K562 (cell line): Measurements from ENCODE around the gene VARS1. TPM values are rescaled to one million over a fixed set of nuclear protein-coding genes. Genes with fewer than 3 reads are reported as not detected.

Experiments
- ASH1L ChIP-seq: fragments of 450-650 bp; IDR thresholded peaks from 2 replicates; pipeline ENCODE4 v1.6.1; 2018; ENCODE audit warnings: borderline replicate concordance, mild to moderate bottlenecking, low read depth; ENCODE audit not compliant: partially characterized antibody
- FOXP4 ChIP-seq: sonication (generic); formaldehyde crosslinking; IDR thresholded peaks from 2 replicates; pipeline ENCODE4 v1.8.0; 2022; ENCODE audit warnings: mild to moderate bottlenecking, missing genetic modification reagents, borderline replicate concordance
- MED1 ChIP-seq: sonication (generic); formaldehyde crosslinking; IDR thresholded peaks from 2 replicates; pipeline ENCODE4 v1.8.1; 2023; ENCODE audit warnings: missing genetic modification reagents, borderline replicate concordance
- STAG1 ChIP-seq: sonication (generic); formaldehyde crosslinking; IDR thresholded peaks from 2 replicates; pipeline ENCODE4 v1.5.0; 2020; ENCODE audit warnings: missing genetic modification reagents, borderline replicate concordance
- ZNF436 ChIP-seq: fragments of 250-450, 450-650 bp; sonication (Bioruptor Pico); formaldehyde crosslinking; IDR thresholded peaks from 2 replicates; pipeline ENCODE4 v1.7.0; 2020; ENCODE audit warnings: mild to moderate bottlenecking
- polyA plus RNA-seq, 8 experiments: library from polyadenylated mRNA; depleted of rRNA in 4 of 8; stranded (reverse) in 5 of 8; unstranded in 3 of 8; fragments of >200 nt; fragmentation: Nextera tagmentation in 2 of 8; fragmentation: Illumina TruSeq in 1 of 8; extraction: Ambion mirVana in 2 of 8; extraction: Trizol in 1 of 8; gene quantifications; 2 replicates each; pipeline versions ENCODE4 v1.2.1 to v1.2.3, GENCODE V29; 2011 to 2014; ENCODE audit warnings: inconsistent platforms in 1 of 8, missing spikeins in 1 of 8
- total RNA-seq, 7 experiments: library from RNA; depleted of rRNA in 6 of 7; stranded (reverse); fragments of >200 nt in 6 of 7; fragmentation: Illumina TruSeq in 2 of 7; extraction: Trizol in 2 of 7; gene quantifications; 2 replicates each; pipeline versions ENCODE4 v1.2.1 to v1.2.3, GENCODE V29; 2011 to 2021; ENCODE audit warnings: low replicate concordance in 1 of 7
- TF ChIP-seq, protein P1 (sequence below): fragments of 250-450 bp; sonication (Bioruptor Pico); IDR thresholded peaks from 2 replicates; pipeline ENCODE4 v1.4.0; 2020
- TF ChIP-seq, protein P2 (sequence below): fragments of 250-450 bp; sonication (Bioruptor Pico); IDR thresholded peaks from 2 replicates; pipeline ENCODE4 v1.9.0; 2021; ENCODE audit warnings: mild to moderate bottlenecking
- TF ChIP-seq, protein P3 (sequence below): fragments of 450-650 bp; IDR thresholded peaks from 2 replicates; pipeline ENCODE4 v1.6.1; 2014; ENCODE audit warnings: low read depth, mild to moderate bottlenecking, moderate library complexity, borderline replicate concordance
- TF ChIP-seq, protein P4 (sequence below): IDR thresholded peaks from 3 replicates; pipeline ENCODE4 v1.6.1; 2011; ENCODE audit warnings: borderline replicate concordance, mild to moderate bottlenecking; ENCODE audit not compliant: insufficient read length, insufficient read depth
- TF ChIP-seq, protein P5 (sequence below): fragments of 450-650 bp; formaldehyde crosslinking; IDR thresholded peaks from 2 replicates; pipeline ENCODE4 v1.4.0; 2022; ENCODE audit warnings: mild to moderate bottlenecking, moderate library complexity

VARS1 gene
- total and polyA plus RNA-seq, 9 of the 15 experiments (the other 6 are each of a cell fraction or from before 2014, with no cell fraction given): 2.9 to 488 (median 130) TPM

DNA sequence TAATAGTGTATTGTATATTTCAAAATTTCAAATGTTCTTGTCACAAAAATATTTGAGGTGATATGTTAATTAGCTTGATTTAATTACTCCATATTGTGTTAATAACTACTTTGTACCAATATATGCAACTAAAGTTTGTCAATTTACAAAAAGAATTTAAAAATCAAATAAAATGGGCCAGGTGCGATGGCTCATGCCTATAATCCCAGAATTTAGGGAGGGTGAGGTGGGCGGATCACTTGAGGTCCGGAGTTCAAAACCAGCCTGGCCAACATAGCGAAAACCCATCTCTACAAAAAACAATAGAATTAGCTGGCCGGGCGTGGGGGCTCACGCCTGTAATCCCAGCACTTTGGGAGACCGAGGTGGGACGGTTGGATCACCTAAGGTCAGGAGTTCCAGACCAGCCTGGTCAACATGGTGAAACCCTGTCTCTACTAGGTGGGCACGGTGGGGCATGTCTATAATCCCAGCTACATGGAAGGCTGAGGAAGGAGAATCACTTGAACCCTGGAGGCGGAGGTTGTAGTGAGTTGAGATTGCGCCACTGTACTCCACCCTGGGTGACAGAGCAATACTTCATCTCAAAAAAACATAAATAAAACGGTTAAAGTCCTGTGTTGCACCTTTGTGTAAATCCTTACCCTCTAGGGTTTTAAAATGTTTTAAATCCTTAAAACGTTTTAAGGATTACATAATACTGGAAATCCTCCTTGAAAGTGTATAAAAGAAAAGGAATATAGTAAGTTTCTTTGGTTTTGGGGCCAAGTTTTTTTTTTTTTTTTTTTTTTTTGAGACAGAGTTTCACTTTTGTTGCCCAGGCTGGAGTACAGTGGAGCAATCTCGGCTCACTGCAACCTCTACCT is 36.0 kb upstream of the VARS1 start (continued):
- TF ChIP-seq, protein P1, sequence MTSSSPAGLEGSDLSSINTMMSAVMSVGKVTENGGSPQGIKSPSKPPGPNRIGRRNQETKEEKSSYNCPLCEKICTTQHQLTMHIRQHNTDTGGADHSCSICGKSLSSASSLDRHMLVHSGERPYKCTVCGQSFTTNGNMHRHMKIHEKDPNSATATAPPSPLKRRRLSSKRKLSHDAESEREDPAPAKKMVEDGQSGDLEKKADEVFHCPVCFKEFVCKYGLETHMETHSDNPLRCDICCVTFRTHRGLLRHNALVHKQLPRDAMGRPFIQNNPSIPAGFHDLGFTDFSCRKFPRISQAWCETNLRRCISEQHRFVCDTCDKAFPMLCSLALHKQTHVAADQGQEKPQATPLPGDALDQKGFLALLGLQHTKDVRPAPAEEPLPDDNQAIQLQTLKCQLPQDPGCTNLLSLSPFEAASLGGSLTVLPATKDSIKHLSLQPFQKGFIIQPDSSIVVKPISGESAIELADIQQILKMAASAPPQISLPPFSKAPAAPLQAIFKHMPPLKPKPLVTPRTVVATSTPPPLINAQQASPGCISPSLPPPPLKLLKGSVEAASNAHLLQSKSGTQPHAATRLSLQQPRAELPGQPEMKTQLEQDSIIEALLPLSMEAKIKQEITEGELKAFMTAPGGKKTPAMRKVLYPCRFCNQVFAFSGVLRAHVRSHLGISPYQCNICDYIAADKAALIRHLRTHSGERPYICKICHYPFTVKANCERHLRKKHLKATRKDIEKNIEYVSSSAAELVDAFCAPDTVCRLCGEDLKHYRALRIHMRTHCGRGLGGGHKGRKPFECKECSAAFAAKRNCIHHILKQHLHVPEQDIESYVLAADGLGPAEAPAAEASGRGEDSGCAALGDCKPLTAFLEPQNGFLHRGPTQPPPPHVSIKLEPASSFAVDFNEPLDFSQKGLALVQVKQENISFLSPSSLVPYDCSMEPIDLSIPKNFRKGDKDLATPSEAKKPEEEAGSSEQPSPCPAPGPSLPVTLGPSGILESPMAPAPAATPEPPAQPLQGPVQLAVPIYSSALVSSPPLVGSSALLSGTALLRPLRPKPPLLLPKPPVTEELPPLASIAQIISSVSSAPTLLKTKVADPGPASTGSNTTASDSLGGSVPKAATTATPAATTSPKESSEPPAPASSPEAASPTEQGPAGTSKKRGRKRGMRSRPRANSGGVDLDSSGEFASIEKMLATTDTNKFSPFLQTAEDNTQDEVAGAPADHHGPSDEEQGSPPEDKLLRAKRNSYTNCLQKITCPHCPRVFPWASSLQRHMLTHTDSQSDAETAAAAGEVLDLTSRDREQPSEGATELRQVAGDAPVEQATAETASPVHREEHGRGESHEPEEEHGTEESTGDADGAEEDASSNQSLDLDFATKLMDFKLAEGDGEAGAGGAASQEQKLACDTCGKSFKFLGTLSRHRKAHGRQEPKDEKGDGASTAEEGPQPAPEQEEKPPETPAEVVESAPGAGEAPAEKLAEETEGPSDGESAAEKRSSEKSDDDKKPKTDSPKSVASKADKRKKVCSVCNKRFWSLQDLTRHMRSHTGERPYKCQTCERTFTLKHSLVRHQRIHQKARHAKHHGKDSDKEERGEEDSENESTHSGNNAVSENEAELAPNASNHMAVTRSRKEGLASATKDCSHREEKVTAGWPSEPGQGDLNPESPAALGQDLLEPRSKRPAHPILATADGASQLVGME: 0 out of 2 replicates have a peak, but pooled peaks have one; percentile 49
- TF ChIP-seq STAG1 (no peak), ASH1L (no peak), ZNF436 (CRISPR knock-in tag) (no peak), MED1 (CRISPR knock-in tag) (no peak), FOXP4 (CRISPR knock-in tag) (0 out of 2 replicates have a peak, but pooled peaks have one; percentile 43)
- TF ChIP-seq, protein P2, sequence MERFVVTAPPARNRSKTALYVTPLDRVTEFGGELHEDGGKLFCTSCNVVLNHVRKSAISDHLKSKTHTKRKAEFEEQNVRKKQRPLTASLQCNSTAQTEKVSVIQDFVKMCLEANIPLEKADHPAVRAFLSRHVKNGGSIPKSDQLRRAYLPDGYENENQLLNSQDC (CRISPR knock-in tag): peak; percentile 65; the same call in 1 of the 2 replicates
- TF ChIP-seq, protein P3, sequence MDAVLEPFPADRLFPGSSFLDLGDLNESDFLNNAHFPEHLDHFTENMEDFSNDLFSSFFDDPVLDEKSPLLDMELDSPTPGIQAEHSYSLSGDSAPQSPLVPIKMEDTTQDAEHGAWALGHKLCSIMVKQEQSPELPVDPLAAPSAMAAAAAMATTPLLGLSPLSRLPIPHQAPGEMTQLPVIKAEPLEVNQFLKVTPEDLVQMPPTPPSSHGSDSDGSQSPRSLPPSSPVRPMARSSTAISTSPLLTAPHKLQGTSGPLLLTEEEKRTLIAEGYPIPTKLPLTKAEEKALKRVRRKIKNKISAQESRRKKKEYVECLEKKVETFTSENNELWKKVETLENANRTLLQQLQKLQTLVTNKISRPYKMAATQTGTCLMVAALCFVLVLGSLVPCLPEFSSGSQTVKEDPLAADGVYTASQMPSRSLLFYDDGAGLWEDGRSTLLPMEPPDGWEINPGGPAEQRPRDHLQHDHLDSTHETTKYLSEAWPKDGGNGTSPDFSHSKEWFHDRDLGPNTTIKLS: no peak
- TF ChIP-seq, protein P4, sequence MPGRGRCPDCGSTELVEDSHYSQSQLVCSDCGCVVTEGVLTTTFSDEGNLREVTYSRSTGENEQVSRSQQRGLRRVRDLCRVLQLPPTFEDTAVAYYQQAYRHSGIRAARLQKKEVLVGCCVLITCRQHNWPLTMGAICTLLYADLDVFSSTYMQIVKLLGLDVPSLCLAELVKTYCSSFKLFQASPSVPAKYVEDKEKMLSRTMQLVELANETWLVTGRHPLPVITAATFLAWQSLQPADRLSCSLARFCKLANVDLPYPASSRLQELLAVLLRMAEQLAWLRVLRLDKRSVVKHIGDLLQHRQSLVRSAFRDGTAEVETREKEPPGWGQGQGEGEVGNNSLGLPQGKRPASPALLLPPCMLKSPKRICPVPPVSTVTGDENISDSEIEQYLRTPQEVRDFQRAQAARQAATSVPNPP: no peak
- TF ChIP-seq, protein P5, sequence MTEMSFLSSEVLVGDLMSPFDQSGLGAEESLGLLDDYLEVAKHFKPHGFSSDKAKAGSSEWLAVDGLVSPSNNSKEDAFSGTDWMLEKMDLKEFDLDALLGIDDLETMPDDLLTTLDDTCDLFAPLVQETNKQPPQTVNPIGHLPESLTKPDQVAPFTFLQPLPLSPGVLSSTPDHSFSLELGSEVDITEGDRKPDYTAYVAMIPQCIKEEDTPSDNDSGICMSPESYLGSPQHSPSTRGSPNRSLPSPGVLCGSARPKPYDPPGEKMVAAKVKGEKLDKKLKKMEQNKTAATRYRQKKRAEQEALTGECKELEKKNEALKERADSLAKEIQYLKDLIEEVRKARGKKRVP (CRISPR knock-in tag): 0 out of 2 replicates have a peak, but pooled peaks have one; percentile 8
